H7 (cell line): ENCODE measurements around the gene ECM2. TPM values are rescaled to one million over a fixed set of nuclear protein-coding genes. Genes with fewer than 3 reads are reported as not detected.

ENCODE experiments used
- DNase-seq: peaks from one replicate; pipeline ENCODE4 v3.0.0; 2012
- H3K27me3 ChIP-seq: 2 replicates; pipeline ENCODE4 v1.6.0; 2011; ENCODE audit warnings: mild to moderate bottlenecking, low read length; ENCODE audit not compliant: control insufficient read depth, insufficient read depth
- H3K36me3 ChIP-seq: replicated peaks from 2 replicates; pipeline ENCODE4 v1.5.1; 2011; ENCODE audit warnings: low read length; ENCODE audit not compliant: control insufficient read depth, insufficient read depth
- H3K4me3 ChIP-seq: 2 replicates; pipeline ENCODE4 v1.5.1; 2011; ENCODE audit warnings: low read depth, mild to moderate bottlenecking, control low read depth, low read length, moderate library complexity; ENCODE audit not compliant: insufficient read depth
- total RNA-seq: library from RNA; depleted of rRNA; stranded (reverse); fragments of >200 nt; shearing (Covaris generic); gene quantifications from 2 replicates; pipeline ENCODE4 v1.2.3, GENCODE V29; 2014

Gene ECM2
- total RNA-seq, 1 experiment from 2014 or later = not detected

DNA sequence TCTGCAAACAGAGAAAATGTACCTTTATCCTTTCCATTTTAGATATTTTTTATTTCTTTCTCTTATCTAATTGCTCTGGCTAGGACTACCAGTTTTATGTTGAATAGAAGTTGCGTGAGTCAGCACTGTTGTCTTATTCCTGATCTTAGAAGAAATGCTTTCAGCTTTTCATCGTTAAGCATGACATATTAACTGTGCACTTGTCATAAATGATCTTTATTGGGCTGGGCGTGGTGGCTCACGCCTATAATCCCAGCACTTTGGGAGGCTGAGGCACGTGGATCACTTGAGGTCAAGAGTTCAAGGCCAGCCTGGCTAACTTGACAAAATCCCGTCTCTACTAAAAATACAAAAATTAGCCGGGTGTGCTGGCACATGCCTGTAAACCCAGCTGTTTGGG is 8.2 kb upstream of the ECM2 start:
- Histone ChIP-seq H3K4me3 (no peak overlapping the region), H3K27me3 (no peaks in the 10 kb centered on the region), H3K36me3 (no peaks in the 10 kb centered on the region)
- DNase-seq = no peak

- DNase-seq = no peak
- Histone ChIP-seq H3K27me3 (no peaks in the 10 kb centered on the region), H3K36me3 (no peaks in the 10 kb centered on the region), H3K4me3 (no peak overlapping the region)
These were observed 2.8 kb upstream of the ECM2 start for GRCh38 chr9:92538541-92538940.

DNA sequence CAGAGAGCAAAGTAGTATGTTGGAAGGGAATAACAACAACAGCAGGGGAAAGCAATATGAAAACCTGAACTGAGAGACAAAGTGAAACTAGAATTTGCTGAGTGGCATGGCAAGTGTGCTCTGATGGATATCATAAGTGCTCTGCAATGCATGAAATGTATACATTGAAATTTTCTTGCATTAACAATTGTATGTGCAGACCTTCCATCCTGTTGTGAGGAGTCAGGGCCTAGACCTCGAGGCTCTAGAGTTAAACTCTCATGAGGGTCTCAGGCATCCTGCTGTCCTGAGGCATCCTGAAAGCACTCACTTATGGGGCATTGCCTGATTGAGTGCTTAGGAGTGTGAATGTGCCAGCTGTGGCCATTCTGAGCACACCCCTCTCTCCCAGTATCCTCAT is 1.1 kb downstream of the ECM2 start:
- Histone ChIP-seq H3K4me3 (no peak overlapping the region), H3K36me3 (no peaks in the 10 kb centered on the region), H3K27me3 (no peaks in the 10 kb centered on the region)
- no peak for DNase-seq

GRCh38 chr9:92534204-92534603 is 1.6 kb downstream of the ECM2 start:
- no peak for DNase-seq
- Histone ChIP-seq H3K36me3 (no peaks in the 10 kb centered on the region), H3K4me3 (no peak overlapping the region), H3K27me3 (no peaks in the 10 kb centered on the region)

DNA sequence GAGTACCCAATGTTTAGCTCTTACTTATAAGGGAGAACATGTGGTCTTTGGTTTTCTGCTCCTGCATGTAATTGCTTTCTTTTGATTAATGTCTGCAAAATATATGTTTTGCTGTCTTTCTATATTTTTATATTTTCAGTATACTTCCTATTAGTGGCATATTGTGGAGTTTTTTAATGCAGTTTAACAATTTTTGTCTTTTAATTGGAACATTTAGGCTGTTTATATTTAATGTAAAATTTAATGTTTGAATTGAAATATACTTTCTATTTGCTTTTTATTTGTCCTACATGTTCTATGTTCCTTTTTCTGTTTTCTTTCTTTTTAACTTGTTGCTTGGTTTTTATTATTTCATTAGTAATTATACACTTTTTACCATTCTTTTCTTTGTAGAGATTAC is 4.9 kb downstream of the ECM2 start:
- H3K36me3 ChIP-seq = no peaks in the 10 kb centered on the region
- DNase-seq = no peak

GRCh38 chr9:92529124-92529523 is 6.7 kb downstream of the ECM2 start:
- no peak overlapping the region for H3K4me3 ChIP-seq
- no peaks in the 10 kb centered on the region for H3K36me3 ChIP-seq
- no peaks in the 10 kb centered on the region for H3K27me3 ChIP-seq
- DNase-seq = no peak

More for the DNA sequence above, 4.9 kb downstream of the ECM2 start:
- Histone ChIP-seq H3K27me3 (no peaks in the 10 kb centered on the region), H3K4me3 (no peak overlapping the region)

GRCh38 chr9:92528522-92528849 is 7.3 kb downstream of the ECM2 start:
- Histone ChIP-seq H3K27me3 (no peaks in the 10 kb centered on the region), H3K36me3 (no peaks in the 10 kb centered on the region), H3K4me3 (no peak overlapping the region)
- DNase-seq = no peak

- H3K4me3 ChIP-seq = no peak overlapping the region
- H3K27me3 ChIP-seq = no peaks in the 10 kb centered on the region
- no peak for DNase-seq
- H3K36me3 ChIP-seq = no peaks in the 10 kb centered on the region
These were observed 7.8 kb downstream of the ECM2 start for GRCh38 chr9:92527832-92528521.

GRCh38 chr9:92527291-92527828 is 8.4 kb downstream of the ECM2 start:
- Histone ChIP-seq H3K27me3 (no peaks in the 10 kb centered on the region), H3K36me3 (no peaks in the 10 kb centered on the region), H3K4me3 (no peak overlapping the region)
- DNase-seq = no peak

DNA sequence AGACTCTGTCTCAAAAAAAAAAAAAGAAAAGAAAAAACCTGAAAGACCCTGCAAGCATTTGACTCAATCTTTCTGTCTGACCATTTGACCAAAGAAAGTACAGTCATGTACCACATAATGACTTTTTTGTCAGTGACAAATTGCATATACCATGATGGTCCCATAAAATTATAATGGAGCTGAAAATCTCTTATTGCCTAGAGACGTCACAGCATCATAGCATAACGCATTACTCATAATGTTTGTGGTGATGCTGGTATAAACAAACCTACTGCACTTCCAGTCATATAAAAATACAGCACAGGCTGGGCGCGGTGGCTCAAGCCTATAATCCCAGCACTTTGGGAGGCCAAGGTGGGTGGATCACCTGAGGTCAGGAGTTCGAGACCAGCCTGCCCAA is 10.5 kb downstream of the ECM2 start:
- Histone ChIP-seq H3K36me3 (no peaks in the 10 kb centered on the region), H3K27me3 (no peaks in the 10 kb centered on the region), H3K4me3 (no peak overlapping the region)
- no peak for DNase-seq

- DNase-seq = no peak
- H3K36me3 ChIP-seq = no peaks in the 10 kb centered on the region
These were observed 10.9 kb downstream of the ECM2 start for GRCh38 chr9:92524881-92525280.

DNA sequence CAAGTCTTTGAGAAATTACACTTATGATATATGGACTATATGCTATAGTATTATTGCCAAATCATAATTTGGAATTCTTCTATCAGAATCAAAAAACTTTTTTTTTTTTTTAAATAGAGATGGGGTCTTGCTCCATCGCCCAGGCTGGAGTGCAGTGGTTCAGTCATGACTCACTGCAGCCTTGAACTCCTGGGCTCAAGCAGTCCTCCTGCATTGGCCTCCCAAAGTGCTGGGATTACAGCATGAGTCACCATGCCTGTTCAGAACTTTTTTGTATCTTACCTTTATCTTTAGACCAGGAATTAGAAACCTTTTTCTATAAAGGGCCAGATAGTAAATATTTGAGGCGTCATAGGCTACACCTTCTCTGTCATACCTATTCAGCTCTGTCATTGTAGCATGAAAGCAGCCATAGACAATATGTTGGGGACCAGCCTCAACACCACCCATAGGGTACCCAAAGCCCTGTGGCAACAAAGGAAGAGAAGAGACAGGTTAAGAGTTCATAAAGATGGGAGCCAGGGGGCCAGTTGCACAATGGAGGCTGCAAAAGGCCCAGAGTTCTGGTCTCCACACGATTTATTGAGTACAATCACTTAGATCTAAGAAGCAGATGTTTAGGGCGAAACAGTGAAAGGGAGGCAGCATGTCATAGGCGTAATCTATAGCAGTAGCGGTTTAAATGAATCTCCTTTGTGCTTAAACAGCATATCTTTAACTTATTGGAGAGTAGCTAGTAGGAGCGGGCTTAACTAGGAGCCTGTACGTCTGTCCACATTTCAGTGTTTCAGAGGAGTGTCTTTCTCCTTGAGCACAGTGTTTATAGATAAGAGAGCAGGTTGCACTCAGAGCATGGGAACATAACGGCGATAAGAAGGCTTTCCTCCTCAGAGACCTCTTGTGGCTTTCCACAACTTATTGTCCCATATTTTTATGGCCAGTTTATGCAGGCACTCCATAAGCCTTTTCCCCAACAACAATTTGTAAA is 12.5 kb downstream of the ECM2 start:
- no peak for DNase-seq
- Histone ChIP-seq H3K36me3 (no peaks in the 10 kb centered on the region), H3K4me3 (no peak overlapping the region), H3K27me3 (no peaks in the 10 kb centered on the region)

More at GRCh38 chr9:92524881-92525280, 10.9 kb downstream of the ECM2 start:
- H3K4me3 ChIP-seq = no peak overlapping the region
- H3K27me3 ChIP-seq = no peaks in the 10 kb centered on the region

- no peak overlapping the region for H3K4me3 ChIP-seq
- DNase-seq = no peak
- no peaks in the 10 kb centered on the region for H3K27me3 ChIP-seq
- H3K36me3 ChIP-seq = no peaks in the 10 kb centered on the region
These were observed 15.0 kb downstream of the ECM2 start for GRCh38 chr9:92520837-92521236.

- Histone ChIP-seq H3K4me3 (no peak overlapping the region), H3K27me3 (no peaks in the 10 kb centered on the region), H3K36me3 (no peaks in the 10 kb centered on the region)
- no peak for DNase-seq
These were observed 17.6 kb downstream of the ECM2 start for GRCh38 chr9:92518199-92518598.

- no peaks in the 10 kb centered on the region for H3K36me3 ChIP-seq
- H3K27me3 ChIP-seq = no peaks in the 10 kb centered on the region
- peak; percentile 30 for DNase-seq
- H3K4me3 ChIP-seq = no peak overlapping the region
These were observed 18.7 kb downstream of the ECM2 start for GRCh38 chr9:92517046-92517445.
